ENCODE results near the gene KIF5A.

The KIF5A gene

GRCh38 chr12:57522887-57523705 lies 26.7 kb upstream of the KIF5A start:
- no peaks in the 10 kb centered on the region for H4K20me1 ChIP-seq (ENCODE audit: insufficient read depth)
- H3K36me3 ChIP-seq (ENCODE audit: insufficient read depth), result no peaks in the 10 kb centered on the region
- peak overlapping the region; percentile 84 for H3K27ac ChIP-seq
- peak overlapping the region; percentile 52 for H3K4me3 ChIP-seq (IDR thresholded peaks at IDR 0.05; ENCODE audit: insufficient read depth, low read depth, low read length)
- no peaks in the 10 kb centered on the region for H3K27me3 ChIP-seq (ENCODE audit: insufficient read depth, low read depth)
- no peak for TF ChIP-seq CTCF (conservative IDR thresholded peaks at IDR 0.05; ENCODE audit: low read depth, low read length)
- H3K79me2 ChIP-seq (ENCODE audit: insufficient read depth, low read depth), result peaks cover 40% of the 10 kb centered on the region
- peak overlapping the region; percentile 80 for H3K9ac ChIP-seq
- peak overlapping the region; percentile 84 for H3K4me2 ChIP-seq
- no peak overlapping the region for H2AFZ ChIP-seq (ENCODE audit: low read depth)
- H3K4me1 ChIP-seq (ENCODE audit: low read depth, poor library complexity, severe bottlenecking), result peaks cover 51% of the 10 kb centered on the region

- H2AFZ ChIP-seq (ENCODE audit: low read depth), result no peak overlapping the region
- H4K20me1 ChIP-seq (ENCODE audit: insufficient read depth), result no peaks in the 10 kb centered on the region; the same call in 1 of the 2 replicates
- no peaks in the 10 kb centered on the region for H3K27me3 ChIP-seq (ENCODE audit: insufficient read depth, low read depth)
- H3K4me3 ChIP-seq (IDR thresholded peaks at IDR 0.05; ENCODE audit: insufficient read depth, low read depth, low read length), result peak overlapping the region; percentile 52
- H3K27ac ChIP-seq, result peak overlapping the region; percentile 51; the same call in 1 of the 2 replicates
- H3K79me2 ChIP-seq (ENCODE audit: insufficient read depth, low read depth), result peaks cover 31% of the 10 kb centered on the region
- peak overlapping the region; percentile 66; the same call in 1 of the 2 replicates for H3K9ac ChIP-seq
- peaks cover 42% of the 10 kb centered on the region for H3K4me1 ChIP-seq (ENCODE audit: low read depth, poor library complexity, severe bottlenecking)
- no peak for TF ChIP-seq CTCF (conservative IDR thresholded peaks at IDR 0.05; ENCODE audit: low read depth, low read length)
- no peaks in the 10 kb centered on the region; the same call in 1 of the 2 replicates for H3K36me3 ChIP-seq (ENCODE audit: insufficient read depth)
- peak overlapping the region; percentile 84 for H3K4me2 ChIP-seq
These were observed 25.9 kb upstream of the KIF5A start for GRCh38 chr12:57523706-57524614.

DNA sequence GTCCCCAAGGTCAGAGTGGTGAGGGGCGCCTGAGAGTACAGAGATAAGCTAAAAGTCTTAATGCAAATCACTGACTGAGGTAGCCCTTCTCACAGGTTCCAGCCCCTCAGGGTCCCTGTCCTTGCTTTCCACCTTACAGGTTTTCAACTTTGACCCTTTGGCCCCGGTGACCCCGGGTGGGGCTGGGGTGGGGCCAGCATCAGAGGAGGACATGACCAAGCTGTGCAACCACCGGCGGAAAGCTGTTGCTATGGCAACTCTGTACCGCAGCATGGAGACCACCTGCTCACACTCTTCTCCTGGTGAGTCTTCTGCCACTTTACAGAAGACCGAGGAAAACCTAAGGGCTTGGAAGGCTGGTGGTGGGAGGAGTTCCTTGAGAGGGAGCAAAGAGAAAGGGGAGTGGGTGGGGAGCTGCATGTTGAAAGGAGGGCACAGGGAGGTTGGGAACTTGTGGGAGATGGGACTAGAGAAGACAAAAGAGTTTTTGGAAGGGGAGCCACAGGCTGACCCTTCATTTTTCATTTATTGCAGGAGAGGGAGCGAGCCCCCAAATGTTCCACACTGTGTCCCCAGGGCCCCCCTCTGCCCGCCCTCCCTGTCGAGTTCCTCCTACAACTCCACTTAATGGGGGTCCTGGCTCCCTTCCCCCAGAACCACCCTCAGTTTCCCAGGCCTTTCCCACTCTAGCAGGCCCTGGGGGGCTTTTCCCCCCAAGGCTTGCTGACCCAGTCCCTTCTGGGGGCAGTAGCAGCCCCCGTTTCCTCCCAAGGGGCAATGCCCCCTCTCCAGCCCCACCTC lies 24.8 kb upstream of the KIF5A start:
- Histone ChIP-seq H3K4me3 (IDR thresholded peaks at IDR 0.05; ENCODE audit: insufficient read depth, low read depth, low read length) (no peak overlapping the region), H3K4me2 (peak overlapping the region; percentile 84; the same call in 1 of the 2 replicates), H2AFZ (ENCODE audit: low read depth) (no peak overlapping the region), H3K27ac (no peak overlapping the region), H3K9ac (no peak overlapping the region), H3K4me1 (ENCODE audit: low read depth, poor library complexity, severe bottlenecking) (peaks cover 38% of the 10 kb centered on the region), H4K20me1 (ENCODE audit: insufficient read depth) (no peaks in the 10 kb centered on the region; the same call in 1 of the 2 replicates), H3K27me3 (ENCODE audit: insufficient read depth, low read depth) (no peaks in the 10 kb centered on the region), H3K79me2 (ENCODE audit: insufficient read depth, low read depth) (peaks cover 21% of the 10 kb centered on the region), H3K36me3 (ENCODE audit: insufficient read depth) (peaks cover 4% of the 10 kb centered on the region; the same call in 1 of the 2 replicates)
- no peak for TF ChIP-seq CTCF (conservative IDR thresholded peaks at IDR 0.05; ENCODE audit: low read depth, low read length)
